ENCODE measurements around the gene FLVCR1.

DNA sequence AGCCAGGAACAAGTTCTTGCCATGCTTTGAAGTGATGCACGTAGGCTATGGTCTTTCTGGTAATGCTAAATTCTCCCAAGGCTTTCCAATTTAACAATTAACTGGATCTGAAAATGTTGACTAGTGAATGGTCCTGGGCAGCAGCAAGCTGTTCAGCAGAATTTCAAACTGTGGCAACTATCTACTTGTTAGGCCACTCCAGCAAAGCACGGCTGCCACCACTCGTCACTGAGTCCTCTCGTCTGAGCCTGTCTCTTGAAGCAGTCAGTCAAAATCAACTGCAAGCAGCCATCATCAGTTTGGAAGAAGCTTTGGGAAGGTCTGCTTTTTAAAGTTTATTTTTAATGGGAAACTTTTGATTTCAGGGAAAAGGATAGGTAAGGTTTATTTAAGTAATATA, 6.1 kb downstream of the FLVCR1 start:
- TF ChIP-seq POLR2AphosphoS5 (IDR thresholded peaks at IDR 0.05; ENCODE audit: low read depth, low read length) = no peak
- TF ChIP-seq POLR2A (IDR thresholded peaks at IDR 0.05; ENCODE audit: low read depth, low read length) = no peak
- TF ChIP-seq TAF1 (IDR thresholded peaks at IDR 0.05; ENCODE audit: borderline replicate concordance, low read depth, low read length) = no peak

Measured in GM12892 (cell line).